GM12878 (cell line): ENCODE measurements around the gene RNF40. TPM values are rescaled to one million over a fixed set of nuclear protein-coding genes. Genes with fewer than 3 reads are reported as not detected.

ENCODE experiments used
- CHD4 ChIP-seq: fragments of 200-600 bp; sonication (generic); IDR thresholded peaks from 2 replicates; pipeline ENCODE4 v1.6.1; 2016; ENCODE audit warnings: mild to moderate bottlenecking
- ESRRA ChIP-seq: IDR thresholded peaks from 2 replicates; pipeline ENCODE4 v1.6.1; 2012; ENCODE audit warnings: mild to moderate bottlenecking, low read length, improper control_type of control experiment
- ETV6 ChIP-seq, 2 experiments: fragments of 450-650 bp in 1 of 2; IDR thresholded peaks in 1 of 2; conservative IDR thresholded peaks in 1 of 2; 2 replicates each; pipeline ENCODE4 v1.6.1; 2014; ENCODE audit warnings: antibody characterized with exemption in 1 of 2, borderline replicate concordance in 1 of 2, low read depth in 1 of 2, mild to moderate bottlenecking in 1 of 2, moderate library complexity in 1 of 2
- FOS ChIP-seq: IDR thresholded peaks from 3 replicates; pipeline ENCODE4 v1.6.1; 2011; ENCODE audit warnings: borderline replicate concordance; ENCODE audit not compliant: insufficient read length; ENCODE audit errors: extremely low read depth
- FOXM1 ChIP-seq: IDR thresholded peaks from 2 replicates; pipeline ENCODE4 v1.6.1; 2012; ENCODE audit warnings: low read depth, mild to moderate bottlenecking, inconsistent platforms, low read length, moderate library complexity
- KDM1A ChIP-seq: fragments of 200-600 bp; sonication (generic); IDR thresholded peaks from 2 replicates; pipeline ENCODE4 v1.6.1; 2016; ENCODE audit warnings: borderline replicate concordance
- MTA3 ChIP-seq: IDR thresholded peaks from 2 replicates; pipeline ENCODE4 v1.6.1; 2012; ENCODE audit warnings: low read length, inconsistent platforms, borderline replicate concordance
- NBN ChIP-seq: fragments of 450-650 bp; IDR thresholded peaks from 2 replicates; pipeline ENCODE4 v1.6.1; 2016
- PRDM15 ChIP-seq: fragments of 450-650 bp; formaldehyde crosslinking; IDR thresholded peaks from 2 replicates; pipeline ENCODE4 v1.4.0; 2020; ENCODE audit warnings: mild to moderate bottlenecking, moderate library complexity
- RELA ChIP-seq: fragments of 450-650 bp; IDR thresholded peaks from 2 replicates; pipeline ENCODE4 v1.8.0; 2014; ENCODE audit warnings: borderline replicate concordance; ENCODE audit not compliant: partially characterized antibody
- ZBTB40 ChIP-seq: fragments of 450-650 bp; IDR thresholded peaks from 2 replicates; pipeline ENCODE4 v1.6.1; 2016; ENCODE audit warnings: mild to moderate bottlenecking, moderate library complexity, borderline replicate concordance
- polyA plus RNA-seq, 11 experiments: library from polyadenylated mRNA; depleted of rRNA in 4 of 11; unstranded in 6 of 11; stranded (reverse) in 5 of 11; fragments of >200 nt; fragmentation: Nextera tagmentation in 4 of 11; fragmentation: Illumina TruSeq in 1 of 11; extraction: Ambion mirVana in 4 of 11; extraction: Trizol in 1 of 11; gene quantifications; 1 replicate in 1 of 11; 2 replicates in 10 of 11; pipeline versions ENCODE4 v1.2.1 to v1.2.3, GENCODE V29; 2011 to 2016; ENCODE audit warnings: inconsistent platforms in 2 of 11, missing spikeins in 2 of 11, low read depth in 1 of 11
- total RNA-seq, 4 experiments: library from RNA; depleted of rRNA in 3 of 4; stranded (reverse); fragments of >200 nt in 3 of 4; fragmentation: Illumina TruSeq in 1 of 4; extraction: Trizol in 1 of 4; gene quantifications; 2 replicates each; pipeline versions ENCODE4 v1.2.1 to v1.2.3, GENCODE V29; 2013 to 2021
- TF ChIP-seq, protein P1 (sequence below): fragments of 450-650 bp; IDR thresholded peaks from 2 replicates; pipeline ENCODE4 v1.6.1; 2018; ENCODE audit warnings: borderline replicate concordance, mild to moderate bottlenecking; ENCODE audit not compliant: partially characterized antibody
- TF ChIP-seq, protein P2 (sequence below): IDR thresholded peaks from 2 replicates; pipeline ENCODE4 v1.6.1; 2011; ENCODE audit warnings: borderline replicate concordance, low read depth, mild to moderate bottlenecking, moderate library complexity, low read length; ENCODE audit not compliant: insufficient read depth, poor library complexity, severe bottlenecking

Gene RNF40
- total and polyA plus RNA-seq, 10 of the 15 experiments (the other 5 are each of a cell fraction or from before 2014, with no cell fraction given) = 3.7 to 97.6 (median 58.4) TPM

DNA sequence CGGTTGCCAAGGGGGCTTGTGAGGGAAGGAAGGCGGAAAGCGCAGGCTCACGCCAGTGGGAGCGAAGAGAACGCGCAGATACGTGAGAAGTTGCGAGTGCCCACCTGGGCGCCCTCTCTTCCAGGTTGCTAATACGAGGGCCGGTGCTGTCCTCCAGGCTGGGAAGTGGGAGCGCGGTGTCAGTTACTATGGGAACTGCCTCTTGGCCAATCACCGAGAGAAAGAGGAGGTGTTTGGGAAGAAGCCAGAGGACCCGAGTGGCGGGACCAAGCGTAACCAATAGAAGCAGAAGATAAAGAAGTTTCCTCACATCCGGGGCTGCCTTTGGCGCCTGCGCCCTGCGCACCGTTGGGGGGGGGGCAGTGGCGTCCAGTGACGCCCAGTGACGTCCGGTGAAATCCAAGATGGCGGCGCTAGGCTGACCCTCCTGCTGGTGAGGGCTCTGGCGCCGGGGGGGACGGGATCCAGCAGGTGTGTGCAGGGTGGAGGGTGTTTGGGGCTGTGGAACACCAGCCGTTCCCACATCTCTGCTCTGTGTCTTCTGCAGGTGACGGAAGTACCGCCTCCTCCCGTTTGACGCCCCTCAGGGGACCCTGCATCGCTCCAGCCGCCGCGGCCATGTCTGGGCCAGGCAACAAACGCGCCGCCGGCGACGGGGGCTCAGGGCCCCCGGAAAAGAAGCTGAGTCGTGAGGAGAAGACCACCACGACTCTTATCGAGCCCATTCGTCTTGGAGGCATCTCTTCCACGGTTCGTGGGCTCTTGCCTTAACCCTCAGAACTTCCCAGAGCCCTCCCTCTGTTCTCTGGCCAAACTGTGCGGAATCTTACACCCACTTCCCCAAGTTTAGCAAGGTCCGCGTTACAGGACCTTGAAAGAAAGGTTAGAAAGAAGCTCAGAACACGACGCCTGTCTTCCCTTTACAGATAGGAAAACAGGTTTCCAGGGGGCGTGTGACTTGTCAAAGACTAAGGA is at the start of gene RNF40, which contains the start of gene CFAP119 (continued):
- TF ChIP-seq ZBTB40 (peak; percentile 77), KDM1A (no peak), FOXM1 (no peak), MTA3 (no peak), RELA (no peak), PRDM15 (CRISPR knock-in tag) (no peak), CHD4 (no peak), NBN (peak; percentile 63; the same call in 1 of the 2 replicates), ESRRA (no peak), FOS (no peak), ETV6 (conservative IDR thresholded peaks at IDR 0.05 in 1 of 2, IDR thresholded peaks at IDR 0.05 in 1 of 2; ENCODE audit: borderline replicate concordance in 1 of 2, low read depth in 1 of 2) (no peak)
- TF ChIP-seq, protein P1, sequence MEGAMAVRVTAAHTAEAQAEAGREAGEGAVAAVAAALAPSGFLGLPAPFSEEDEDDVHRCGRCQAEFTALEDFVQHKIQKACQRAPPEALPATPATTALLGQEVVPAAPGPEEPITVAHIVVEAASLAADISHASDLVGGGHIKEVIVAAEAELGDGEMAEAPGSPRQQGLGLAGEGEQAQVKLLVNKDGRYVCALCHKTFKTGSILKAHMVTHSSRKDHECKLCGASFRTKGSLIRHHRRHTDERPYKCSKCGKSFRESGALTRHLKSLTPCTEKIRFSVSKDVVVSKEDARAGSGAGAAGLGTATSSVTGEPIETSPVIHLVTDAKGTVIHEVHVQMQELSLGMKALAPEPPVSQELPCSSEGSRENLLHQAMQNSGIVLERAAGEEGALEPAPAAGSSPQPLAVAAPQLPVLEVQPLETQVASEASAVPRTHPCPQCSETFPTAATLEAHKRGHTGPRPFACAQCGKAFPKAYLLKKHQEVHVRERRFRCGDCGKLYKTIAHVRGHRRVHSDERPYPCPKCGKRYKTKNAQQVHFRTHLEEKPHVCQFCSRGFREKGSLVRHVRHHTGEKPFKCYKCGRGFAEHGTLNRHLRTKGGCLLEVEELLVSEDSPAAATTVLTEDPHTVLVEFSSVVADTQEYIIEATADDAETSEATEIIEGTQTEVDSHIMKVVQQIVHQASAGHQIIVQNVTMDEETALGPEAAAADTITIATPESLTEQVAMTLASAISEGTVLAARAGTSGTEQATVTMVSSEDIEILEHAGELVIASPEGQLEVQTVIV = peak; percentile 15
- TF ChIP-seq, protein P2, sequence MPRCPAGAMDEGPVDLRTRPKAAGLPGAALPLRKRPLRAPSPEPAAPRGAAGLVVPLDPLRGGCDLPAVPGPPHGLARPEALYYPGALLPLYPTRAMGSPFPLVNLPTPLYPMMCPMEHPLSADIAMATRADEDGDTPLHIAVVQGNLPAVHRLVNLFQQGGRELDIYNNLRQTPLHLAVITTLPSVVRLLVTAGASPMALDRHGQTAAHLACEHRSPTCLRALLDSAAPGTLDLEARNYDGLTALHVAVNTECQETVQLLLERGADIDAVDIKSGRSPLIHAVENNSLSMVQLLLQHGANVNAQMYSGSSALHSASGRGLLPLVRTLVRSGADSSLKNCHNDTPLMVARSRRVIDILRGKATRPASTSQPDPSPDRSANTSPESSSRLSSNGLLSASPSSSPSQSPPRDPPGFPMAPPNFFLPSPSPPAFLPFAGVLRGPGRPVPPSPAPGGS = no peak
